ENCODE data around the gene SLC4A1.

SLC4A1 gene

DNA sequence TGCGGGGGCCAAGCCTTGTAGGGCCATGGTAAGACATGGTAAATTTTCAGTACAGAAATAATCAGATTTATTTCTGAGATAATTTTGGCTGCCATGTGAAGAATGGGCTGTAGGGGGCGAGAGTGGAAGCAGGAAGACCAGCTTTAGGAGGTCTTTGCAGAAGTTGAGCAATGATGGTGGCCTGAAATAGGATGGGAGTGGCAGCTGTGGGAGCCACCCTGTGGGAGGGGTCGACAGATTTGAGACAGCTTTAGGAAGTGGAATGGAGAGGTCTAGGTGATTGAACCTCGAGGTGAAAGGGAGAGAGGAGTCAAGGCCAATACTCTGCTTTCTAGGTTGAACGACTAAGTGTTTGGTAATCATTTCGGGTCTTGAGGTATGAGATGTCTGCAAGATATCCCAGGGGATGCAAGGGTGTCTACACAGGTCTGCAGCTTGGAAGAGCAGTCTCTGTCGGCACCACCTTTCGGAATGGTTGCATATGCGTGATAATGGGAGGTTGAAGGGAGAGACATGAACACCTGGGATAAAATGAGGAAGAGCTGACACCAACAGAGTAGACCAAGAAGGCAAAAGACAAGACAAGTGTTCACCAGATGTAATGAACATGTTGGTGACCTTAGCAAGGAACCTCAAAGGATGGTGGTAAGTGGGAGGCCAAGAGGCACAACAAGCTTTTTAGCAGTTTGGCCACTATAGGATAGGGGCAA lies 64.0 kb downstream of the SLC4A1 start:
- DNase-seq, result peak; percentile 76

DNA sequence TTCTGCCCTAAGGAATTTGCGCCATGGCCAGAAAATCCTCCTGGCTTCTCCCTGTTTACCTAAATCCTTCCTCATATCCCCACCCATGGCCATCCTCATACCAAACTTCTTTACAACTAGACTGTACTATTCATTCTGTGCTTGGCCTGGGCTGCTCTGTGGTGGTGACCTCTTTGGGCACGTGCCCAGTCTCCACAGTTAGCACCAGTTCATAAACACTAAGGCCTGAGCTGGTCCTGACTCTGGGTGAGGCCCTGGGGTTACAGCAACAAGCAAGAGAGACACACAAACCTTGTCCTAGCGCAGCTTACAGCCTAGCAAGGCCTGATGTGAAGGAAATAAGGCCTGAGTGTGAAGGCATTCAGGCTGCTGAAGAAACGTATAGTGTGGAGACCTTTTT lies 65.2 kb downstream of the SLC4A1 start:
- DNase-seq, result no peak

DNA sequence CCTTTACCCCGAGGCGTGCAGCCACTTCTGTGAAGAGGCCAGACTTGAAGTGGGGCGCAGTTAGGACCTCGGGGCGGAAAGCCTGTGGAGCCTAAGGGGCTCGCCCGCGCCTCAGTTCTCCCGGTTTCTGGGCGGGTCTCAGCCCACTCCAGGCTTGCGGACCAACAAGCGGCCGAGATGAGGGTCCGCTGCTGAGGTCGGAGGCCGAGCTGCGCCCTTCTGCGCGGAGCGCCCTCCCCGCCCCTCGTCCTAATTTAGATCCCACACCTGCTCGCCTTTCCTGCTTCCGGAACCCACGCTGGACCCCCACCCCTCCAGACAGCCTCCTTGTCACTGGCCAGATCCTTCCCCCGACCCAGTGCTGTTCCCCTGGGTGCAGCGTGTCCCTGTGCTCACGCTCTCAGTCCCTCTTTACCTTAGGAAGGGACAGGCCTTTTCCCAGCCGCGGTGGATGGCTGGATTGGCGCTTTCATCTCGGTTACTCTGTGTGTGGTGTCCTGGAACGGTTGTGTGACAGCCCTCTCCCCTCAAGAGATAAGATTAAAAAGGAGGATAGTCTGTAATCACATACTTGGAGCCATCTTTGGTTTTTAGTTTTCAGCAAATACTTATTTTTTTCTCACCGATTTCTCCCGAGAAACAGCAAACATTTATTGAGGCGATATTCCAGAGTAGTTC lies 67.3 kb downstream of the SLC4A1 start:
- DNase-seq, result no peak

DNA sequence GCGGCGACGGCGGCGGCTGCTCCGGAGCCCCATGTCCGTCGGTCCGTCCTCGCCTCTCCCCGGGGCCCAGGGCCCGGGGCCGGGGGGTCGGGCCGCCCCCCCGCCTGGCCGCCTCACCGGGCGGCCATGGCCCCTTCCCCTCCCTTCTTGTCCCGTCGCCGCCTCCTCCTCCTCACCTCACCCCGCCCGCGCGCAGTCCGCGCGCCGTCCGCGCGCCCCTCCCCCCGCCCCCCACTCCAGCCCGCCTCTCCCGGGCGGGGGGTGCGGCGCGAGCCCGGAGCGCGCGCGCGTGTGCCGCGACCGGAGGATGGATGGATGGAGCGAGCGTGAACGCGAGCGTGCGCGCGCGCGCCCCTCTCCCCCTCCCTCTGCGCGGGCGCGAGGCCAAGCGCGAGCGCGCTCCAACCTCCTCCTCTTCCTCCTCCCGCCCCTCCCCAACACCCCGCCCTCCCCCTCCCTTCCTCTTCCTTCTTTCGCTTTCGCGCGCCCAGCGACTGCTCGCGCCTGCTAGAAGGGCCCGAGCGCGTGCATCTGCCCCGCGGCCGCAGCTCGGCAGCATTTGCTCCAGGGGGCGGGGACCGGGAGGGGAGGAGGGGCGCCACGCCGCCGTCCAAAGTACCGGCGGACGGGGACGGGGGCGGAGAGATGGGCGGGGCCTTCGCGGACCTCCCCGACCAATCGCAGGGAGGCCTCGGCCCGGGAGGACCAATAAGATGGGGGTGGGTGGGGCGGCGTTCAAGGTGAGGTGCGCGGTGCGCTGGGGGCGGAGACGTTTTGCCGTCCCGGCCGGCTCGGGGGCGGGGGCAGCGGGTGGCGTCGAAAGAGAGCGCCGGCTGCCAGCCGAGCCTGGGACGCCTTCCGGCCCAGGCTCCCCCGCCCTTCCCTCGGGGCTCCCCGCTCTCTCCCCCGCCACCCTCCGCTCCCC lies 68.1 kb downstream of the SLC4A1 start, which contains the start of gene ATXN7L3:
Gene ATXN7L3, minus strand, starts transcription at position 332 of the 925 bp plus-strand sequence. CDS start 1,814 bp downstream, outside the sequence.
- DNase-seq, result peak; percentile 100

DNA sequence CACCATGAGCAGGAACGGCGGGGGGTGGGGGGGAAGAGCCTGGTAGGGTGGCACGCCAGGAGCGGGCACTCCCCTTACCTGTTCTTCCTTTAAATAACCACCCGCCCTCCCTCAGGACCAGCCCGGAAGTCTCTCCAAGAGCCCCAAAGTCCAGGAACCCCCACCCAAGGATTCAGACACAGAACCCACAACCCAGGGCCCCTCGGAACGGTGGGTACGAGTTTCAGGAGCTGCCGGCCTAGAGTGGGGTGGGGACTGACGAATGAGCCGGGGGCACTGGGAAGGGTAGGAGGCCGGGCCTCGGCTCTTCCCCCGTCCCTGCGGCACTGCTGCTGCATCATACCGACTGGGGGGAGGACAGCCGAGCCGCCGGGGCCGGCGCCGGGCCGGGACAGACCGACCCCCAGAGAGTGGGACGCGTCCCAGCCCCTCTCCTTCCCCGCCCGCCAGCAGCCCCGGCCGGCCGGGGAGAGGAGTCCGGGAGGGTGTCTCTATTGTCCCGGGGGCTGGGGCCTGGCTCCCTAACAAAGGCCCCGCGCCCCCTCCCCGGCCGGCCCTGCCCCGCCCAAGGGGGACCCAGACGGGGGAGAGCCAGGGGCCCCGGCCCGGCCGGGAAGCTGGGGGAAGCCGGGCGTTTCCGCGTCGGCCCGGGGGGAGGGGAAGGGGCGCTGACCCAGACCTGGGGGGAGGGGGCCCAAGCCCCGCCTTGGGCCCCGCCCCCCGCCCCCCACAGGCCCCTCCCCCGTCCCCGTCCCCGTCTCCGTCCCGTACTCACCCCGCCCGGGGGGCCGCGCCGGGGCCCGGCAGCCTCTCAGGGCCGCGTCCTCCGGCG lies 69.0 kb downstream of the SLC4A1 start:
- peak; percentile 61 for DNase-seq
